Muscle of back (tissue), 10 donors: ENCODE results near the gene ZNF32. TPM values are rescaled to one million over a fixed set of nuclear protein-coding genes. Genes with fewer than 3 reads are reported as not detected.

Experiments used
- polyA plus RNA-seq, 10 donors: library from polyadenylated mRNA; unstranded; fragments of 120-200 nt; gene quantifications; one replicate each; pipeline ENCODE4 v1.2.1, GENCODE V29; 2013; ENCODE audit not compliant: insufficient read length in 10 of 10

Gene ZNF32
- polyA plus RNA-seq, 10 donors: 39.8 to 62.7 (median 46.0) TPM

Other genes starting within 250 kb of the ZNF32 start
- 100 to 1,000 TPM; 102 to 147 (median 110) TPM for gene HNRNPF, start 239.7 kb downstream of the ZNF32 start, polyA plus RNA-seq
- 1 to 10 TPM; 3.6 to 6.2 (median 4.1) TPM for gene ZNF487, start 211.8 kb downstream of the ZNF32 start, polyA plus RNA-seq
- gene ZNF239, start 74.3 kb downstream of the ZNF32 start, polyA plus RNA-seq: 1 to 10 TPM; 5.5 to 9.3 (median 7.6) TPM
- gene ZNF485, start 42.4 kb downstream of the ZNF32 start, polyA plus RNA-seq: 1 to 10 TPM; 2.0 to 4.0 (median 3.3) TPM